GM23248 (cell line): ENCODE results near the gene KIF6.

Experiments used
- EZH2 ChIP-seq: fragments of 200-600 bp; sonication (generic); IDR thresholded peaks from 2 replicates; pipeline ENCODE4 v1.6.1; 2018; ENCODE audit warnings: antibody characterized with exemption, mild to moderate bottlenecking; ENCODE audit not compliant: insufficient read depth, poor library complexity, severe bottlenecking
- EZH2phosphoT487 ChIP-seq: fragments of 200-600 bp; sonication (generic); IDR thresholded peaks from 2 replicates; pipeline ENCODE4 v1.6.1; 2018; ENCODE audit warnings: antibody characterized with exemption, moderate library complexity, mild to moderate bottlenecking, low read depth; ENCODE audit not compliant: insufficient read depth

GRCh38 chr6:39476151-39476550 lies 249.1 kb downstream of the KIF6 start:
- no peak for TF ChIP-seq EZH2phosphoT487
- TF ChIP-seq EZH2, result no peak
